Tibial artery (tissue), 4 donors: ENCODE data around the gene EYA3.
A peak's percentile ranks its signal among the peaks of the same experiment; 100 is the strongest.

ENCODE experiments used
- DNase-seq, 2 donors: peaks; one replicate each; pipeline ENCODE4 v3.0.0-alpha.2; 2019
- H3K27ac ChIP-seq, 2 donors: fragments of 200-600 bp; sonication (generic) in 1 of 2; 1 replicate in 1 of 2; 2 replicates in 1 of 2; pipeline ENCODE4 v1.5.1; 2018 to 2019; ENCODE audit warnings: mild to moderate bottlenecking in 1 of 2
- H3K27me3 ChIP-seq, 2 donors: fragments of 200-600 bp; sonication (generic) in 1 of 2; one replicate each; pipeline versions ENCODE4 v1.5.1 to v1.6.0; 2016 to 2019
- H3K36me3 ChIP-seq, 3 donors: fragments of 200-600 bp; sonication (generic) in 2 of 3; one replicate each; pipeline ENCODE4 v1.5.1; 2016 to 2019; ENCODE audit warnings: mild to moderate bottlenecking in 2 of 3
- H3K4me1 ChIP-seq, 4 donors: fragments of 200-600 bp; sonication (generic) in 2 of 4; 1 replicate in 3 of 4; 2 replicates in 1 of 4; pipeline ENCODE4 v1.5.1; 2016 to 2019
- H3K4me3 ChIP-seq, 2 donors: fragments of 200-600 bp; sonication (generic) in 1 of 2; 1 replicate in 1 of 2; 2 replicates in 1 of 2; pipeline ENCODE4 v1.5.1; 2018 to 2019; ENCODE audit warnings: mild to moderate bottlenecking in 2 of 2
- H3K9me3 ChIP-seq, 3 donors: fragments of 200-600 bp; sonication (generic) in 1 of 3; one replicate each; pipeline ENCODE4 v1.5.1; 2016 to 2019
- CTCF ChIP-seq, 2 experiments: fragments of 200-600 bp in 1 of 2; fragments of 450-650 bp in 1 of 2; IDR thresholded peaks; one replicate each; pipeline ENCODE4 v1.5.1; 2017 to 2019; ENCODE audit warnings: antibody characterized with exemption in 2 of 2, mild to moderate bottlenecking in 1 of 2, moderate library complexity in 1 of 2
- intact Hi-C: fragments of 100-400 bp; cut with DNase I; formaldehyde crosslinking; loops from one replicate; pipeline ENCODE4 v1.15.0; 2023; ENCODE audit warnings: low total_unique reads

The EYA3 gene

GRCh38 chr1:27971674-27972073 is 116.7 kb downstream of the EYA3 start:
- intact Hi-C loops, result no loop called here
- peak overlapping the region in 1 of 2 donors; percentile 10 for H3K27ac ChIP-seq
- H3K36me3 ChIP-seq, result peaks cover 18 to 77% (median 28%) of the 10 kb centered on the region in 3 donors
- no peaks in the 10 kb centered on the region for H3K27me3 ChIP-seq
- no peak for TF ChIP-seq CTCF (IDR thresholded peaks at IDR 0.05)
- H3K9me3 ChIP-seq, result no peaks in the 10 kb centered on the region
- no peak for DNase-seq
- peaks cover 0 to 20% (median 8%) of the 10 kb centered on the region in 4 donors for H3K4me1 ChIP-seq
- no peak overlapping the region for H3K4me3 ChIP-seq

GRCh38 chr1:27970401-27970800 is 118.0 kb downstream of the EYA3 start:
- Histone ChIP-seq H3K4me3 (no peak overlapping the region), H3K27ac (peak overlapping the region in 1 of 2 donors; percentile 56), H3K36me3 (peaks cover 21 to 77% (median 34%) of the 10 kb centered on the region in 3 donors), H3K9me3 (no peaks in the 10 kb centered on the region), H3K4me1 (peaks cover 0 to 20% (median 8%) of the 10 kb centered on the region in 4 donors), H3K27me3 (no peaks in the 10 kb centered on the region)
- intact Hi-C loops, result no loop called here
- no peak for TF ChIP-seq CTCF (IDR thresholded peaks at IDR 0.05)
- DNase-seq, result peak in 1 of 2 donors; percentile 67

- DNase-seq, result no peak
- H3K36me3 ChIP-seq, result peaks cover 31 to 79% (median 47%) of the 10 kb centered on the region in 3 donors
- no peaks in the 10 kb centered on the region for H3K27me3 ChIP-seq
- no peak for TF ChIP-seq CTCF (IDR thresholded peaks at IDR 0.05)
- peaks cover 0 to 20% (median 8%) of the 10 kb centered on the region in 4 donors for H3K4me1 ChIP-seq
- intact Hi-C loops, result no loop called here
- no peak overlapping the region for H3K27ac ChIP-seq
- H3K9me3 ChIP-seq, result no peaks in the 10 kb centered on the region
- no peak overlapping the region for H3K4me3 ChIP-seq
Measured at GRCh38 chr1:27968692-27969091, 119.7 kb downstream of the EYA3 start.

GRCh38 chr1:27967884-27968466 is 120.4 kb downstream of the EYA3 start:
- Histone ChIP-seq H3K27ac (no peak overlapping the region), H3K36me3 (peaks cover 31 to 79% (median 53%) of the 10 kb centered on the region in 3 donors)

GRCh38 chr1:27967106-27967883 is 121.1 kb downstream of the EYA3 start:
- H3K9me3 ChIP-seq, result no peaks in the 10 kb centered on the region
- no peak overlapping the region for H3K4me3 ChIP-seq
- H3K36me3 ChIP-seq, result peaks cover 31 to 75% (median 53%) of the 10 kb centered on the region in 3 donors
- intact Hi-C loops, result no loop called here
- DNase-seq, result no peak
- no peaks in the 10 kb centered on the region for H3K27me3 ChIP-seq
- no peak for TF ChIP-seq CTCF (IDR thresholded peaks at IDR 0.05)
- peaks cover 0 to 20% (median 7%) of the 10 kb centered on the region in 4 donors for H3K4me1 ChIP-seq
- no peak overlapping the region for H3K27ac ChIP-seq

More at GRCh38 chr1:27967884-27968466, 120.4 kb downstream of the EYA3 start:
- H3K4me3 ChIP-seq, result no peak overlapping the region
- H3K9me3 ChIP-seq, result no peaks in the 10 kb centered on the region
- intact Hi-C loops, result no loop called here
- no peak for DNase-seq
- H3K4me1 ChIP-seq, result peaks cover 0 to 20% (median 8%) of the 10 kb centered on the region in 4 donors
- no peaks in the 10 kb centered on the region for H3K27me3 ChIP-seq
- no peak for TF ChIP-seq CTCF (IDR thresholded peaks at IDR 0.05)
